Upper lobe of left lung (tissue), 6 donors: ENCODE measurements around the gene CIITA. TPM values are rescaled to one million over a fixed set of nuclear protein-coding genes. Genes with fewer than 3 reads are reported as not detected.
A peak's percentile ranks its signal among the peaks of the same experiment; 100 is the strongest.

Experiments
- ATAC-seq, 2 donors: fragments of 200-7000 bp; cut with Tn5 transposase; one replicate each; pipeline ENCODE4 v1.9.1; 2022; ENCODE audit warnings: mild to moderate bottlenecking in 2 of 2, moderate library complexity in 2 of 2; ENCODE audit not compliant: low FRiP score in 2 of 2
- DNase-seq, 2 donors: peaks; one replicate each; pipeline ENCODE4 v3.0.0-alpha.2; 2019 to 2020
- H3K27ac ChIP-seq, 4 donors: fragments of 200-600 bp; sonication (generic); one replicate each; pipeline ENCODE4 v1.5.1; 2016 to 2019
- H3K27me3 ChIP-seq, 4 donors: fragments of 200-600 bp; sonication (generic); one replicate each; pipeline ENCODE4 v1.5.1; 2017 to 2019
- H3K36me3 ChIP-seq, 4 donors: fragments of 200-600 bp; sonication (generic); one replicate each; pipeline ENCODE4 v1.5.1; 2016 to 2019
- H3K4me1 ChIP-seq, 4 donors: fragments of 200-600 bp; sonication (generic); one replicate each; pipeline ENCODE4 v1.5.1; 2018 to 2019
- H3K4me3 ChIP-seq, 4 donors: fragments of 200-600 bp; sonication (generic); one replicate each; pipeline ENCODE4 v1.5.1; 2017 to 2019; ENCODE audit warnings: mild to moderate bottlenecking in 2 of 4, moderate library complexity in 1 of 4
- H3K9me3 ChIP-seq, 4 donors: fragments of 200-600 bp; sonication (generic); one replicate each; pipeline ENCODE4 v1.5.1; 2018 to 2019
- EP300 ChIP-seq, 4 donors: sonication (generic); formaldehyde crosslinking; IDR thresholded peaks; one replicate each; pipeline ENCODE4 v1.5.1; 2017; ENCODE audit warnings: antibody characterized with exemption in 4 of 4, control low read depth in 2 of 4
- POLR2A ChIP-seq, 4 donors: fragments of 450-650 bp; IDR thresholded peaks; one replicate each; pipeline ENCODE4 v1.5.1; 2016 to 2017; ENCODE audit warnings: antibody characterized with exemption in 4 of 4, mild to moderate bottlenecking in 2 of 4
- POLR2AphosphoS5 ChIP-seq, 2 donors: sonication (generic); formaldehyde crosslinking; IDR thresholded peaks; one replicate each; pipeline ENCODE4 v1.5.1; 2017; ENCODE audit warnings: antibody characterized with exemption in 2 of 2
- WGBS, 2 donors: methylation state at CpG; one replicate each; pipeline ENCODE4 v1.1.5; 2017 to 2018; 5-methylcytosine and 5-hydroxymethylcytosine counted together
- total RNA-seq, 6 donors: library from RNA; depleted of rRNA in 4 of 6; stranded (reverse); fragments of >200 nt in 4 of 6; gene quantifications; one replicate each; pipeline versions ENCODE4 v1.1.0 to v1.2.1, GENCODE V29; 2016 to 2021
- TF ChIP-seq, protein P1 (sequence below), 6 experiments: fragments of 450-650 bp in 4 of 6; fragments of 200-600 bp in 2 of 6; sonication (generic) in 2 of 6; IDR thresholded peaks; one replicate each; pipeline ENCODE4 v1.5.1; 2016 to 2019; ENCODE audit warnings: antibody characterized with exemption in 6 of 6
- donor health status: DM: no; HTN: no; CAD: no; lungs with moderate emphysema.
- donor health status: DM: no; HTN: yes; CAD: no; lungs with severe emphysema.

The CIITA gene
- total RNA-seq, 6 donors from 2014 or later, result 27.2 to 145 (median 83.2) TPM

- peaks cover 7 to 72% (median 31%) of the 10 kb centered on the region in 4 donors for H3K36me3 ChIP-seq
- no peaks in the 10 kb centered on the region for H3K27me3 ChIP-seq
- no peak overlapping the region for H3K4me3 ChIP-seq
- no peak for TF ChIP-seq POLR2A (IDR thresholded peaks at IDR 0.05)
- TF ChIP-seq, protein P1, sequence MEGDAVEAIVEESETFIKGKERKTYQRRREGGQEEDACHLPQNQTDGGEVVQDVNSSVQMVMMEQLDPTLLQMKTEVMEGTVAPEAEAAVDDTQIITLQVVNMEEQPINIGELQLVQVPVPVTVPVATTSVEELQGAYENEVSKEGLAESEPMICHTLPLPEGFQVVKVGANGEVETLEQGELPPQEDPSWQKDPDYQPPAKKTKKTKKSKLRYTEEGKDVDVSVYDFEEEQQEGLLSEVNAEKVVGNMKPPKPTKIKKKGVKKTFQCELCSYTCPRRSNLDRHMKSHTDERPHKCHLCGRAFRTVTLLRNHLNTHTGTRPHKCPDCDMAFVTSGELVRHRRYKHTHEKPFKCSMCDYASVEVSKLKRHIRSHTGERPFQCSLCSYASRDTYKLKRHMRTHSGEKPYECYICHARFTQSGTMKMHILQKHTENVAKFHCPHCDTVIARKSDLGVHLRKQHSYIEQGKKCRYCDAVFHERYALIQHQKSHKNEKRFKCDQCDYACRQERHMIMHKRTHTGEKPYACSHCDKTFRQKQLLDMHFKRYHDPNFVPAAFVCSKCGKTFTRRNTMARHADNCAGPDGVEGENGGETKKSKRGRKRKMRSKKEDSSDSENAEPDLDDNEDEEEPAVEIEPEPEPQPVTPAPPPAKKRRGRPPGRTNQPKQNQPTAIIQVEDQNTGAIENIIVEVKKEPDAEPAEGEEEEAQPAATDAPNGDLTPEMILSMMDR (IDR thresholded peaks at IDR 0.05), result no peak
- DNase-seq (no peak), ATAC-seq (no peak)
- 86 to 89% methylated on average over 12 of the region's 12 CpGs for WGBS, 2 donors
- no peak overlapping the region for H3K27ac ChIP-seq
- no peaks in the 10 kb centered on the region for H3K9me3 ChIP-seq
- peaks cover 0 to 5% (median 2%) of the 10 kb centered on the region in 4 donors for H3K4me1 ChIP-seq
Observed at GRCh38 chr16:10972819-10973464, 95.9 kb downstream of the CIITA start.

- Histone ChIP-seq H3K9me3 (no peaks in the 10 kb centered on the region), H3K4me3 (no peak overlapping the region), H3K27ac (no peak overlapping the region), H3K36me3 (peaks cover 0 to 73% (median 23%) of the 10 kb centered on the region in 4 donors), H3K4me1 (peaks cover 5 to 20% (median 15%) of the 10 kb centered on the region in 4 donors), H3K27me3 (no peaks in the 10 kb centered on the region)
- DNase-seq (no peak), ATAC-seq (no peak)
- no peak for TF ChIP-seq POLR2AphosphoS5 (IDR thresholded peaks at IDR 0.05)
- TF ChIP-seq EP300 (IDR thresholded peaks at IDR 0.05), result no peak
- TF ChIP-seq, protein P1 (IDR thresholded peaks at IDR 0.05), result no peak
- no peak for TF ChIP-seq POLR2A (IDR thresholded peaks at IDR 0.05)
- WGBS, 2 donors, result 95% methylated on average over 2 to 3 of the region's 3 CpGs
Observed at GRCh38 chr16:10976634-10977033, 99.6 kb downstream of the CIITA start.

DNA sequence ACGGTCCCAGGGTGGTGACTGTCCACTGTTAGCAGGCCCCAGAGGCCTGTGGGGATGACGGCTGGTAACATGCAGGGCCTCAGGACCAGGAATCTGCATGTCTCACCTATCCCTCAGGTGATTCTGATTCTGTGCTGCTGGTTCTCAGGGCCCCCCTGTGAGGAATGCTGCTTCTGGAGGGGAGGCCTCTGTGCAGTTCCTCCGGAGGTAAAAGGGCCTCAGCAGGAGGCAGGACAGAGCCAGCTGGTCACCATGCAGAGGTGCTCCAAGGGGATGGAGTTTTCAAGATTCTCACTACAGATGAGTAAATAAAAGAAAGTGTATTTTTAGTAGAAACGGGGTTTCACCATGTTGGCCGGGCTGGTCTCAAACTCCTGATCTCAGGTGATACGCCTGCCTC lies 101.1 kb downstream of the CIITA start:
- 79 to 88% methylated on average over 6 of the region's 6 CpGs for WGBS, 2 donors
- DNase-seq, result no peak
- TF ChIP-seq POLR2A (IDR thresholded peaks at IDR 0.05), result no peak
- no peak for TF ChIP-seq EP300 (IDR thresholded peaks at IDR 0.05)
- TF ChIP-seq, protein P1 (IDR thresholded peaks at IDR 0.05), result no peak
- no peak for TF ChIP-seq POLR2AphosphoS5 (IDR thresholded peaks at IDR 0.05)
- peaks cover 5 to 20% (median 12%) of the 10 kb centered on the region in 4 donors for H3K4me1 ChIP-seq
- no peak for ATAC-seq
- no peak overlapping the region for H3K27ac ChIP-seq
- H3K4me3 ChIP-seq, result no peak overlapping the region
- no peaks in the 10 kb centered on the region for H3K27me3 ChIP-seq
- peaks cover 0 to 68% (median 21%) of the 10 kb centered on the region in 4 donors for H3K36me3 ChIP-seq
- no peaks in the 10 kb centered on the region for H3K9me3 ChIP-seq

DNA sequence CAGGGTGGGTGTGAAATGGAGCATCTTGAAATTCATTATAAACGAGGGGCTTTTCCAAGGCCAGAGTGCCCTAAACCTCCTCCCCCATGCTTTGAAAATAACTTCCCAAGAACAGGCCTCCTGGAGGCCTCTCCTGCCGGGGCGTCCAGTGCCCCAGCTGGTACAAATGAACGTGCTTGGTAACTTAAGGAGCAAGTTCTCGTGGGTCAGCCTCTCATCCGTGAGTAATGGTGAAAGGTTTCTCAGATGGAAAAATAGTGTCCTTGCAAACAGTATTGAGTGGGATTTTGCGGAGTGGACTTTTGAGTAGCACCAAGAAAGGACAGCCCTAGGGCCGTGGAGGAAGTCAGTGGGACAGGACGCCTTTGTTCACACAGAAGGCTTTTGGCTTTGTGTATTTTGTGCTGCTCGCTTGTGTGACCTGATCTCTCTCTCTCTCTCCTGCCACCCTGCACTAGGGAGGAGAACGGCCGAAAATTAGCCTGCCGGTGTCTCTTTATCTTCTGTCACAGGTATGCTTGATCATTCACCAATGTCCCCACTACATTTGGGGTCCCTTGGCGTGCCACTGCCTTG lies 102.0 kb downstream of the CIITA start:
- WGBS, 2 donors, result 74 to 76% methylated on average over 14 of the region's 14 CpGs
- Histone ChIP-seq H3K4me3 (no peak overlapping the region), H3K27ac (peak overlapping the region; percentile 48 to 65 (median 62)), H3K9me3 (no peaks in the 10 kb centered on the region), H3K4me1 (peaks cover 5 to 20% (median 12%) of the 10 kb centered on the region in 4 donors), H3K27me3 (no peaks in the 10 kb centered on the region), H3K36me3 (peaks cover 0 to 71% (median 21%) of the 10 kb centered on the region in 4 donors)
- no peak for DNase-seq
- ATAC-seq, result no peak
- TF ChIP-seq EP300 (IDR thresholded peaks at IDR 0.05) (no peak), POLR2AphosphoS5 (IDR thresholded peaks at IDR 0.05) (no peak), POLR2A (IDR thresholded peaks at IDR 0.05) (no peak)
- TF ChIP-seq, protein P1 (IDR thresholded peaks at IDR 0.05), result no peak
